K562 (cell line): ENCODE measurements around the gene BTF3L4. TPM values are rescaled to one million over a fixed set of nuclear protein-coding genes. Genes with fewer than 3 reads are reported as not detected.

Source experiments
- ARHGAP35 ChIP-seq: fragments of 450-650 bp; IDR thresholded peaks from 2 replicates; pipeline ENCODE4 v1.6.1; 2018; ENCODE audit not compliant: partially characterized antibody
- DNMT1 ChIP-seq: fragments of 450-650 bp; IDR thresholded peaks from 2 replicates; pipeline ENCODE4 v1.6.1; 2016; ENCODE audit warnings: antibody characterized with exemption, mild to moderate bottlenecking
- E2F8 ChIP-seq: fragments of 450-650 bp; IDR thresholded peaks from 2 replicates; pipeline ENCODE4 v1.7.1; 2018; ENCODE audit warnings: mild to moderate bottlenecking, low read depth; ENCODE audit not compliant: partially characterized antibody
- HBP1 ChIP-seq: fragments of 450-650 bp; formaldehyde crosslinking; IDR thresholded peaks from 2 replicates; pipeline ENCODE4 v1.4.0; 2022; ENCODE audit warnings: missing genetic modification characterization
- HOXB6 ChIP-seq: fragments of 250-450 bp; sonication (Bioruptor Pico); IDR thresholded peaks from 2 replicates; pipeline ENCODE4 v1.5.1; 2022; ENCODE audit warnings: mild to moderate bottlenecking, borderline replicate concordance
- JUND ChIP-seq, 2 experiments: IDR thresholded peaks; 2 replicates in 1 of 2; 3 replicates in 1 of 2; pipeline ENCODE4 v1.6.1; 2011; ENCODE audit warnings: borderline replicate concordance in 2 of 2, low read depth in 2 of 2, low read length in 2 of 2, improper control_type of control experiment in 1 of 2, missing biosample characterization in 1 of 2, missing genetic modification characterization in 1 of 2, missing genetic modification reagents in 1 of 2
- RAD21 ChIP-seq, 2 experiments: fragments of 250-450 bp in 1 of 2; fragments of 450-650 bp in 1 of 2; sonication (Bioruptor Pico) in 1 of 2; formaldehyde crosslinking in 1 of 2; IDR thresholded peaks in 1 of 2; conservative IDR thresholded peaks in 1 of 2; 2 replicates each; pipeline versions ENCODE4 v1.4.0 to v1.8.0; 2020 to 2022; ENCODE audit warnings: mild to moderate bottlenecking in 2 of 2, moderate library complexity in 1 of 2
- REST ChIP-seq, 2 experiments: fragments of 450-650 bp; formaldehyde crosslinking in 1 of 2; IDR thresholded peaks; 2 replicates each; pipeline versions ENCODE4 v1.4.0 to v1.6.1; 2014 to 2020; ENCODE audit warnings: mild to moderate bottlenecking in 2 of 2, borderline replicate concordance in 1 of 2, low read depth in 1 of 2
- SMAD4 ChIP-seq: fragments of 250-450 bp; sonication (Bioruptor Pico); conservative IDR thresholded peaks from 2 replicates; pipeline ENCODE4 v1.8.0; 2021; ENCODE audit warnings: inconsistent platforms, mild to moderate bottlenecking, moderate library complexity
- polyA plus RNA-seq, 8 experiments: library from polyadenylated mRNA; depleted of rRNA in 4 of 8; stranded (reverse) in 5 of 8; unstranded in 3 of 8; fragments of >200 nt; fragmentation: Nextera tagmentation in 2 of 8; fragmentation: Illumina TruSeq in 1 of 8; extraction: Ambion mirVana in 2 of 8; extraction: Trizol in 1 of 8; gene quantifications; 2 replicates each; pipeline versions ENCODE4 v1.2.1 to v1.2.3, GENCODE V29; 2011 to 2014; ENCODE audit warnings: inconsistent platforms in 1 of 8, missing spikeins in 1 of 8
- total RNA-seq, 7 experiments: library from RNA; depleted of rRNA in 6 of 7; stranded (reverse); fragments of >200 nt in 6 of 7; fragmentation: Illumina TruSeq in 2 of 7; extraction: Trizol in 2 of 7; gene quantifications; 2 replicates each; pipeline versions ENCODE4 v1.2.1 to v1.2.3, GENCODE V29; 2011 to 2021; ENCODE audit warnings: low replicate concordance in 1 of 7

The BTF3L4 gene
- total and polyA plus RNA-seq, 9 of the 15 experiments (the other 6 are each of a cell fraction or from before 2014, with no cell fraction given): 40.1 to 106 (median 88.8) TPM

GRCh38 chr1:52127181-52128180, 71.4 kb downstream of the BTF3L4 start (continued):
- TF ChIP-seq DNMT1: no peak
- TF ChIP-seq SMAD4: no peak
- TF ChIP-seq RAD21 (CRISPR knock-in tag; conservative IDR thresholded peaks at IDR 0.05 in 1 of 2, IDR thresholded peaks at IDR 0.05 in 1 of 2): peak; percentile 81 to 92
- no peak for TF ChIP-seq JUND (IDR thresholded peaks at IDR 0.05; ENCODE audit: borderline replicate concordance, low read depth, low read length)
- TF ChIP-seq JUND (tag; IDR thresholded peaks at IDR 0.05; ENCODE audit: borderline replicate concordance, low read depth, low read length): no peak
- peak; percentile 74; the same call in 1 of the 2 replicates for TF ChIP-seq REST (IDR thresholded peaks at IDR 0.05; ENCODE audit: borderline replicate concordance)
- no peak for TF ChIP-seq REST (CRISPR knock-in tag; IDR thresholded peaks at IDR 0.05; ENCODE audit: low read depth)
- no peak for TF ChIP-seq E2F8
- no peak for TF ChIP-seq ARHGAP35
- no peak for TF ChIP-seq HBP1 (CRISPR knock-in tag)
- no peak for TF ChIP-seq HOXB6 (CRISPR knock-in tag)
